Erythroblast (primary cell): ENCODE measurements around the gene OSBPL9.
A peak's percentile ranks its signal among the peaks of the same experiment; 100 is the strongest.
"Not testable (repeated sequence)": the region's sequence is repeated elsewhere in the genome, so short reads cannot be mapped to it uniquely, and the experiment has no call there.

Source experiments
- DNase-seq, 2 experiments: peaks; one replicate each; lab custom pipeline; 2025; lab: John Stamatoyannopoulos, UW
- GATA1 ChIP-seq: IDR thresholded peaks from 2 replicates; pipeline ENCODE4 v1.6.1; 2011; ENCODE audit warnings: low read depth, mild to moderate bottlenecking, control low read depth, low read length, moderate library complexity
- POLR2A ChIP-seq: IDR thresholded peaks from 2 replicates; pipeline ENCODE4 v1.6.1; 2011; ENCODE audit warnings: mild to moderate bottlenecking, low read length

The OSBPL9 gene

GRCh38 chr1:51790385-51790784 is 173.5 kb downstream of the OSBPL9 start:
- TF ChIP-seq POLR2A (no peak), GATA1 (no peak)
- no peak for DNase-seq

DNA sequence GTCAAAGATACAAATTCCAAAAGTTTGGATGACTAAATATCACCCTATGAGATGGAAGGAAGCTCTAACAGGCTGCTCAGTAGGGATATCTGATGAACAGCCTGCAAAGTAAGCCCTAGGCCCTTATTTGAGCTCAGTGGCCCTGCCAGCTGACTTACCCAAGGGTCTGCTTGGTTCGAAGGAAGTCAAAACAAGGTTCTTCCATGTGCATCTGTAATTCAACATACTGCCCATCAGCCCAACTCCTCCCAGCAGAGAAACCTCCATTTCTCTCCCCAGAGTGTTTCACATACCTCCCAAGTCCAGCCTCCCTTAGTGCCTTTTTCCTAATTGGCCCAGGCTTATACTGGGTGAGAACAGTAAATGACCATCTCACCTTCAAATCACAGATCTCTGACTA is 175.0 kb downstream of the OSBPL9 start:
- DNase-seq, result no peak

GRCh38 chr1:51792864-51793263 is 176.0 kb downstream of the OSBPL9 start:
- no peak for DNase-seq
- TF ChIP-seq POLR2A, result no peak
- TF ChIP-seq GATA1, result no peak

More for the DNA sequence above, 175.0 kb downstream of the OSBPL9 start:
- TF ChIP-seq POLR2A (no peak), GATA1 (no peak)

DNA sequence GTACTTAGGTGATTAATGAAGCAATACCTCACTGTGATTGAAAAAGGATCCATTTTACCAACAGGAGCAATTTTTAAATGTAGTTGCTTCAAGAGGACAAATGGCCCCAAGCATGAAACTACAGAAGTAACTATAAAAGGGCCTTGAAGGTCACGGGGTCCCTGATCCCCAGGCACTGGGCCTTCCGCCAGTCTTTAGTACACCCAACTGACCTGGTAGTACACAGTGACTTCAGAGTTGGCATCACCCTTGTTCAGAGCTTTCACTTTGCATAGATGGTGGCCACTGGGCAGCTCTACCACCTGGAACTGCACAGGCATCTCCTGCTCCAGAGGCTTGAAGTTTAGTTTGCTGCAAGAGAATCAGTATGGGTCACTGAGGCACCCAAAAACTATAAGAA is 177.4 kb downstream of the OSBPL9 start:
- TF ChIP-seq POLR2A (no peak), GATA1 (no peak)
- no peak for DNase-seq

GRCh38 chr1:51794868-51795267 is 178.0 kb downstream of the OSBPL9 start:
- DNase-seq, result no peak
- TF ChIP-seq POLR2A (no peak), GATA1 (no peak)

DNA sequence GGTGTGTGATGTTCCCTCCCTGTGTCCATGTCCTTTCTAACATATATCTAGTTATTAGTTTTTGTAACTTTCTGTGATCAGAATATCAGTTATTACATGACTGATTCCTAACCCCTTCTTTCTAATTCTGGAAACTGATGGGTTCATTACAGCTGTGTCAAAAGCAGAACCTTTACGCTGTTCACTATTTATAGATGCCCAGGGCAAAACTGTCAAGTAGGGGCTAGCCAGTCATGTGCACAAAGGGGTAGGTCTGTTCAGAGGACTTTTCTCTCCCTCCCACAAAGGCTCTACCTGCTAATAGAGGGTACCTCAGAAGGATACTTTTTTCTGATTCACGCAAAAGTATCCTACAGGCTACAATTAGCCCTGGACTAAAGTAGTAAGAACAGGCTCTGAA is 182.5 kb downstream of the OSBPL9 start:
- TF ChIP-seq POLR2A (no peak), GATA1 (no peak)
- no peak for DNase-seq

- TF ChIP-seq GATA1 (no peak), POLR2A (no peak)
Observed at GRCh38 chr1:51814513-51814912, 197.6 kb downstream of the OSBPL9 start.

GRCh38 chr1:51818487-51818886 is 201.6 kb downstream of the OSBPL9 start:
- no peak for DNase-seq
- TF ChIP-seq GATA1 (no peak), POLR2A (no peak)

More at GRCh38 chr1:51814513-51814912, 197.6 kb downstream of the OSBPL9 start:
- no peak for DNase-seq

- DNase-seq, result not testable (repeated sequence)
Observed at GRCh38 chr1:51819021-51819420, 202.1 kb downstream of the OSBPL9 start.

- no peak for DNase-seq
- no peak for TF ChIP-seq GATA1
- no peak for TF ChIP-seq POLR2A
Observed at GRCh38 chr1:51819810-51820209, 202.9 kb downstream of the OSBPL9 start.

- DNase-seq, result no peak
- TF ChIP-seq POLR2A, result no peak
- TF ChIP-seq GATA1, result no peak
Observed at GRCh38 chr1:51829058-51829457, 212.2 kb downstream of the OSBPL9 start.

- peak in 1 of 2 experiments; percentile 17 for DNase-seq
- no peak for TF ChIP-seq POLR2A
- no peak for TF ChIP-seq GATA1
Observed at GRCh38 chr1:51833700-51834099, 216.8 kb downstream of the OSBPL9 start.

GRCh38 chr1:51837243-51837642 is 220.4 kb downstream of the OSBPL9 start:
- no peak for TF ChIP-seq POLR2A
- no peak for TF ChIP-seq GATA1
- DNase-seq, result no peak
